Astrocyte (in vitro differentiated cells and primary cell): Measurements from ENCODE around the gene FBXO30.

Experiments
- CTCF ChIP-seq: IDR thresholded peaks from 2 replicates; pipeline ENCODE4 v1.5.1; 2011; ENCODE audit warnings: low read depth, mild to moderate bottlenecking, inconsistent platforms, low read length, moderate library complexity; ENCODE audit not compliant: insufficient read depth
- EZH2 ChIP-seq: IDR thresholded peaks from 2 replicates; pipeline ENCODE4 v1.6.1; 2012; ENCODE audit warnings: mild to moderate bottlenecking, low read length, inconsistent platforms; ENCODE audit not compliant: insufficient read depth

- no peak for TF ChIP-seq CTCF
- TF ChIP-seq EZH2, result no peak
Measured at GRCh38 chr6:145822456-145822855, 7.9 kb upstream of the FBXO30 start.
